ENCODE data around the gene KRTAP10-6.

- no peak for TF ChIP-seq EZH2phosphoT487 (IDR thresholded peaks at IDR 0.05; ENCODE audit: insufficient read depth, low read depth)
- no peak for TF ChIP-seq EZH2 (IDR thresholded peaks at IDR 0.05; ENCODE audit: insufficient read depth, poor library complexity, severe bottlenecking)
Measured at GRCh38 chr21:44571844-44572782, 20.2 kb downstream of the KRTAP10-6 start.
